ENCODE measurements around the gene NDRG4.

Gene NDRG4

GRCh38 chr16:58497468-58497867 is 2.5 kb upstream of the NDRG4 start:
- FAIRE-seq = no peak

GRCh38 chr16:58497935-58498334 is 2.0 kb upstream of the NDRG4 start:
- no peak for FAIRE-seq

GRCh38 chr16:58498341-58499091 is 1.4 kb upstream of the NDRG4 start:
- FAIRE-seq = no peak

GRCh38 chr16:58499092-58499511 is 841 bp upstream of the NDRG4 start:
- no peak for FAIRE-seq

GRCh38 chr16:58500430-58501241 is 693 bp downstream of the NDRG4 start:
- FAIRE-seq = no peak

GRCh38 chr16:58501242-58502131 is 1.5 kb downstream of the NDRG4 start:
- FAIRE-seq = no peak

GRCh38 chr16:58502217-58502921 is 2.4 kb downstream of the NDRG4 start:
- no peak for FAIRE-seq

- no peak for FAIRE-seq
Measured at GRCh38 chr16:58503166-58503862, 3.4 kb downstream of the NDRG4 start.

GRCh38 chr16:58503863-58504688 is 4.1 kb downstream of the NDRG4 start:
- FAIRE-seq = no peak

- no peak for FAIRE-seq
Measured at GRCh38 chr16:58506241-58507194, 6.6 kb downstream of the NDRG4 start.

GRCh38 chr16:58507195-58507962 is 7.4 kb downstream of the NDRG4 start:
- no peak for FAIRE-seq

- FAIRE-seq = no peak
Measured at GRCh38 chr16:58507963-58508670, 8.2 kb downstream of the NDRG4 start.

GRCh38 chr16:58508671-58509251 is 8.8 kb downstream of the NDRG4 start:
- FAIRE-seq = no peak

- FAIRE-seq = no peak
Measured at GRCh38 chr16:58509256-58510096, 9.5 kb downstream of the NDRG4 start.

- no peak for FAIRE-seq
Measured at GRCh38 chr16:58510097-58510775, 10.3 kb downstream of the NDRG4 start.
